CD4-positive, alpha-beta T cell treated with Interleukin-2 at 100 ng/mL for 4 hours (primary cell): Measurements from ENCODE around the gene SFT2D3.

ENCODE experiments used
- DNase-seq: peaks from one replicate; pipeline ENCODE4 v3.0.0-alpha.2; 2020; ENCODE audit warnings: low spot score

SFT2D3 gene

DNA sequence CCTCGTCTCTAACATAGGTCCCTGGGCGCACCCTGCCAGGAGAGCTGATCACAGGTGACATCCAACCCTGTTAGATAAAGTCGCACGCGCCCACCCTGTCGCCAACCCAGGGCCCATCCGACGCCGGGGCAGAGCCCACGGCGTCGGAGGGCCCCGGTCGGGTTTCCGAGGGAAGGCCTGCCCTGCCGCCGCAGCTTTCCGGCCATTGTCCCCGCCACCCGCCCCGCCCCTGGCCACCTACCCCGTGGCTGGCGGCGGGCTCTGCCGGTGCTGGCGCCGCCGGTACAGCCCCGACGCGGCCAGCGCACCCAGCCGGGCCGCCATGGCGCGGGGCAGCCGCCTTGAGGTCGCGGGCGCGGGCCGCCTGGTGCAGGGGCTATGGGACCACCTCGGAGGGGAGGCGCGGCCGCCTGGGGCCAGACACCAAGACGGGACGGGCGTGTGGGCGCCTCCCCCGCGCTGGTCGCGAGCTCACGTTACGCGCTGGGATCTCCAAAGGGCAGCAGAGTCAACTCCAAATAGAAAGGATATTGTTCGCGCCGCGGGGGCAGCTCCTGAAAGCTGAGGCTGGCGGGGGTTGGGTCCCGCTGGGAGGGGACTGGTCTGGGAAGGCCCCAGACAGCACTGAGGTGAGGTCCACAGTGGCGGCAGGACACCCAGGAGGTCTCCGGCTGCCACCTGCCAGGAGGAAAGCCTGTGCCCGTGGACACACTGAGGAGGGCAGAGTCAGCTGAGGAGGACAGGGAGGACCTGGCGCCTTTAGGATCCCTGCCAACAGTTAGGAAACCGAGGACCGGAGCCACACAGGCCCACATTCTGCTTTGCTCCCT is 37.0 kb upstream of the SFT2D3 start:
- no peak for DNase-seq

DNA sequence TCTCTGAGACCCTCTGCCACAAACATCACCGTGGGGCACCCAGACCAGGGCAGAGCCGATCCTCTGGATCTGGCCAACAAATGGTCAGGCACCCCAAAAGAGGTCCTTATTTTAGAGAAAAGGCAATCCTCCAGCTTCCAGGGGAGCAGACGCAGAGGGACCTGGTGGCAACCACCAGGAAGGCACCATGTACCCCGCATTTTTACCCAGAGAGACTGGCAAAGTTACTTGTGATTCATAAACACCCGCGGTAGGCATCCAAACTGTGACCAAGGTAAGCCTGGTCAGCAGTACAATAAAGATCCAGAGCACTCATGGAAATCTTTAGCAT is 36.4 kb upstream of the SFT2D3 start:
- DNase-seq, result no peak

DNA sequence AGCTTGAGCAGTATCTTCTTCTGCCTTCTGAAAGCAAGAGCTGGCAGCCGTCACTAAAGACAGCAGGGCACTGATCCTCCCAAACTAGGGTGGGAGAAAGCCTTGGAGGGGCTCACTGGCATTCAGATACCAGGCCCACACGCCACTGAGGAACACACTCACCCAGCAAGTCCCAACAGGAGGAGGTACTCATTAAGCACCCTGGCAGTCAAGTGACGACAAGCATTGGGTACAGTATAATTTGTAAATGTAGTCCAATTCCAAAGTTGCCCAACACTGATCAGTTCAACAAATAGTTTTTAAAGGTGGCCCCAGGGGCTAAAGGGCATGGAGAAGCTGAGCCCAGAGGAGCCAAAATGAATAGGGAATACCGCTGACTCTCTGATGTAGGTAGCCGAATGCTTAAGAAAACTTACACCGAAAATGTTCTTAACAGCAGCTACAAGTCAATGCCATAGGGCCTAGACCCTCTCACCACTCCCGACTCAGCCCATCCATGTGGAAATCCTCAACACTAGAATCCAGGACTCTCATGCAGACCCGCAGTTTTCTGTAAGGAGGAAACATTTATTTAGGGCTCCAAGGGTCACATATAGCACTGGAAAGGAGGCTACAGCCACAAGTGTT is 35.9 kb upstream of the SFT2D3 start:
- no peak for DNase-seq

DNA sequence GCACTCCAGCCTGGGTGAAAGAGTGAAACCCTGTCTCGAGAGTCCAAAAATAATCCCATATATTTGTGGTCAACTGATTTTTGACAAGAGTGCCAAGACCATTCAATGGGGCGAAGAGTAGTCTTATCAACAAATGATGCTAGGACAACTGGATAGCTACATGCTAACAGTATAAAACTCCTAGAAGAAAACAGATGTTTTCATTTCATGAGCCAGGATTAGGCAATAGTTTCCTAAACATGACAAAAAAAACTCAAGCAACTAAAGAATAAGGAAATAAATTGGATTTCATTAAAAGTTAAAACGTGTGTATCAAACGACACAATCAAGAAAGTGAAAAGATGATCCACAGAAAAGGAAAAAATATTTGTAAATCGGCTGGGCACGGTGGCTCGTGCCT is 32.2 kb upstream of the SFT2D3 start:
- no peak for DNase-seq

DNA sequence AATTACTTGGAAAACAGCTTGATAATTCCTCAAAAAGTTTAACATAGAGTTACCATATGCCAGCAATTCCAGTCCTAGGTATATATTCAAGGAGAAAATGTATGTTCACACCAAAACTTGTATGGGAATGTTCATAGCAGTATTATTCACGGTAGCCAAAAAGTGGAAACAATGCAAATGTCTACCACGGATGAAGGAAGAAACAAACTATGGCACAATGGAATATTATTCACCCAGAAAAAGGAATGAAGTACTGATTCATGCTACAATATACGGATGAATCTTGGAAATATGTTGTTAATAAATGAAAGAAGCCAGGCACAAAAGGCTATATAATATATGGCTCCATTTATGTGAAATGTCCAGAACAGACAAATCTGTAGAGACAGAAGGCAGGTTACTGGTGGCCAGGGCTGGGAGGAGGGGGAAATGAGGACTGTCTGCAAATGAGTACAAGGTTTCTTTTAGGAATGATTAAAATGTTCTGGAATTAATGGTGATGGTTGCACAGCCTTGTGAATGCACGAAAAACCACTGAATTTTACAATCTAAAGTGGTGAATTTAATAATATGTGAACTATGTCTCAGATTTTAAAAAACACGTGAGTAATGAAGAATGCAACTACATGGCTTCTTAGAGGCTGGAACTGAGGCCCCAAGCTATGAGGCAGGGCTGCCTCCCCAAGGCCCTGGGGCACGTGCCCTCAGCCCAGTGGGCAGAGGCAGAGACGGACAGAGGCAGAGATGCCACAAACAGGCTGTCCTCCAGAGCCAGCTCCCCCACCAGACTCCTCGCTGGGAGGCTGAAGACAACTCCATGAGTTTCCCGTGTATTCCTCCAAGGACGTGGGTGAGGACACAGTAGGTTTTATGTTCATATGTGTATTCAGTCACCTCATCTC is 31.0 kb upstream of the SFT2D3 start:
- DNase-seq, result no peak

DNA sequence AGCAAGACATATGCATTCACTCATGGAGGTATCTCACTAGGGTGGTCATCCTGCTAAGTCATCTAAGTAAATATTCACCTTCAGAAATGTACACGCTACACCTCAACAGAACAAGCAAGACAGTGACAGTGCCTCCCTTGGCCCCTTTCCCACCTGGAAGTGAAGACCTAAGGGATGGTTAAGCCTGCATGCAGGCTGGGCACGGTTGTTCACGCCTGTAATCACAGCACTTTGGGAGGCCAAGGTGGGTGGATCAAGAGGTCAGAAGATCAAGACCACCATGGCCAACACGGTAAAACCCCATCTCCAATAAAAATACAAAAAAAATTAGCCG is 30.4 kb upstream of the SFT2D3 start:
- no peak for DNase-seq

DNA sequence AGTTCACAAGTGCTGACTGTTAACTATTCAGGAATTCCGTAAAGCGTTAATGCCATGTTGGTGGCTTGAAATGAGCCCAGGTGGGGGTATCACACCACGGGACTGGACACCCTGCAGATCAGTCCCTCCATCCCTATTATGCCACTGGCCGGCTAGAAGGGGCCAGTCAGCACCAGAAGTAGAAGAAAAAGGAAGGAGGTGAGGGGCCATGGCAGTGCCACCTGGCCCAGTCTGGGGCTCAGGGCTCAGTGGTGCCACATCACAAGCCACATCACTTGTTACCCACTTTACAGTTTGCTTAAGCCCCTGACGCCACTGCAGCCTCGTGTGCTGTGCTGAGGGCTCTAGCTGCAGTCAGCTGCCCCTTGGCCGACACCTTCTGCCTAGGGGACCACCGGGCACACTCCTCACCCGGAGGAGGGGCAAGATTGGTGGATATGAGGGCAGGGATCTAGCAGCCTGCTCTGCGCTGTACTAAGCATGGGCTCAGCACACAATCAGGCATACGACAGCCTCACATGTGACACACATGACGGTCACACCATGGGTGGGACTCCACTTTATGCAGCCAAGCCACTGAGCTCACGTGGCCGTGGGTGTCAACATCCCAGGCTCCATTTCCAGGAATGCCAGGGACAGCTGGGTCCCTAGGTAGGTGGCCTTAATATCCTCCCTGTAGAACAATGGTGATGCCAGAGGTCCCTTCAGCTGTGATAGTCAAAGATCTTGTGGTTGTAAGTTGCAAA is 29.6 kb upstream of the SFT2D3 start:
- no peak for DNase-seq

DNA sequence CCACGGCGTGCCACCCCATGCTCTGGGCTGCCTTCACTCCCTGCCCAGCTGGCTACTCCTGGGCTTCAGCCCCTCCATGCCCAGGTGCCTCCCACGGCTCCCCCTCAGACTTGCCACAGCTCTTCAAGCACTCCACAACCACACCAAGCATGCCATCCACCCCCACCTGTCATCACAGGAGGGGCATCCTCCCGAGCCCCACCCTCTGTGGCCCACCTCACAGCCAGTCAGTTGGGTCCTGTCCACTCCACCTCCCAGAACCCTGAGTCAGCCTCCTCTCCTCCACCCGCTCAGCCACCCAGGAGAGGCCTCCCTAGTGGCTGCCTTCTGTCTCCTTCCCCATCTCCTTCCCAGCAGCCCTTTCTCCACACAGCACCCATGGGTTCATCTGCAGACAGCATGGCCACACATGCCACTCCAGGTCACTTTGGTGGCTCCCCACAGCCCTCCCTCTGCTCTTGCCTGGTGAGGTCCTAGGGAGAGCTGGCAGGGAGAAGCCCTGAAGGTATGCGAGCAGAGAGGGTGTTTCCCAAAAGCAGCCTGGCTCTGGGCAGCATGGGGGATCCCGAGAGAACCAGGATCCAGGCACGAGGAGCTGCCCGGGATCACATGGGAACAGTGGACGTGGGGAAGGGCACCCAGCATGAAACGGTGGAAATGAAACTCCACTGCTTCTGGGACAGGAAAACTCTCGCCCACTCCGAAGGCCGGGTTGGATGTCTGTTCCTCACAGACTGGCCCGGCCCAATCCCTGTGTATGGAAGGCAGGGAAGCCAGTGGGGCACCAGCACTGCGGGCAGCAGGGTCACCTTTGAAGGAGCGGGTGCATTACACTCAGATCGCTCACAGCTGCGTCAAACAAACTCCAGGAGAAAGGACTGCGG is 28.7 kb upstream of the SFT2D3 start:
- no peak for DNase-seq

DNA sequence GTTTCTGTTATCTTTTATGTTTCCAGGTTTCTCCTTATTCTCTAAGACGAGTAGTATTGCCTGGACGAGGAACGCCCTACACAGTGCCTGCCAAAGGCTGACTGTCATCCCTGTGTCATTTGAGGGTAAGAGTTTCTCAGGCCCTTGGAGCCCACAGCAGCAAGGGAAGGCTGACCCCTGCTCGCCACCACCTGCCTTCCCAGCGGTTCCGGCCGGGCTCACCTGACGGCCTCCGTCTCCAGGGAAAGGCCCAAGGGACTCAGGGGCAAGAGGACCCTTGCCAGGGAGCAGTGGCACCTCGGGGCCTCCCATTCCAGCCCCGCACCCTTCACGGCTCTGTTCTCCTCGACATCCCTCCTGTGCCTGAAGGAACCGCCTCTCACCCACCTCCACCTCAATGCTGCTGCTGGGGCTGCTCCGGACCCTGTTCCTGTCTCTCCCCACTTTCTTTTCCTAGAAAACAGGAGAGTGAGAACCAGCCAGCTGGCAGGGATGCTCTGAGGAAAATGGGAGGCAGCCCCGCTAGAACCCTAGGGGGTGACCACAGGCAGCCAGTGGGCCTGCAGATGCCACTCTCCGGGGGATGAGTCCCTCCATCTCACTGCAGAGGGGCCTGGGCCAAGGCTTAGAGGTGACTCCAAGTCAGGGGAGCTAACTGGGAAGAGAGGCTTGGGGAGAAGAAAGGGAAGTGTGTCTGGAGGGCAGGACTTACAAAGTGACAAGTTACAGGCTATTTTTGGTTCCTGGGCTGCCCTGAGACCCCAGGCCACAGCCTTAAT is 27.8 kb upstream of the SFT2D3 start:
- DNase-seq, result no peak

DNA sequence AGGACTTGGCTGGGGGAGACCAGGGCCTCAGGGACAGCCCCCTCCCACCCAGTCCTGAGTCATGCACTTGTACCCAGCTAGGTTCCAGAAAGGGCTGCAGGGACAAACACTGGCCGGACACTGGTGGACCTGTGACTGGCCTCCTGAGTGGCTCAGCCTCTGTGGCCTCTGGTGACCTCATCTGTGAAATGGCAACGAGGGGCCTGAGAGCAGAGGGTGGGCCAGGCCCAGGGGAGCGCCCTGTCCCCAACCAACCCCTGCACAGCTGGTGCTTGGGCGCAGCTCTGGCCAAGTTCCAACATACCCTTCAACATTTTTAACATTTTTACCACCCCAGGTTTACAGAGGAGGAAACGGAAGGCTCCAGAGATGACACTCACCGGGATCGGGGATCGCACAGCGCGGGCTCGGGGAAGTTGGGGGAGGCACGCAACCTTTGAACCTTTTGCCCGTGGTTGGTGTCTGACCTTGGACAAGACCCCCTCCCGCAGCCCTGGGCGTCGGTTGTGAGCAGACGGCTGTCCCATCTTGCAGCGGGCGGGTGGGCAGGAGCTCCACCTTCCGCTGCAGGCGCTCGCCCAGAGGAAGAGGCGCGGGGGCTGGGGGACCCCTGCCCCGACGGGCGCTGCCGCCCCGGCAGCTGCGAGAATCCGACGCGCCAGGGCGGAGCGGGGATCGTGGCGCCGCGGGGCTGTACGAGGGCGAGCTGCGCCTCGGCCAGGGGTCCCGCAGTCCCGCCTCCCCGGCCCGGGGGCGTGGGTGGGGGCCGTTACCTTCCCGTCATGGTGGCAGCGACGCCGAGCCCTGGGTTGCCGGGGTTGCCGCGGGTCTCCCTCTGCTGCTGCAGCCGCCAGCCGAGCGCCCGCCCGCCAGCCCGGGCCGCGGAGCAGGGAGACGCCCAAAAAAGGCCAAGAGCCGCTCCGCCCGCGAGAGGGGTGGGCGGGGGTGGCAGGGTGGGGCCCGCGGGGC is 26.8 kb upstream of the SFT2D3 start:
- DNase-seq, result no peak

DNA sequence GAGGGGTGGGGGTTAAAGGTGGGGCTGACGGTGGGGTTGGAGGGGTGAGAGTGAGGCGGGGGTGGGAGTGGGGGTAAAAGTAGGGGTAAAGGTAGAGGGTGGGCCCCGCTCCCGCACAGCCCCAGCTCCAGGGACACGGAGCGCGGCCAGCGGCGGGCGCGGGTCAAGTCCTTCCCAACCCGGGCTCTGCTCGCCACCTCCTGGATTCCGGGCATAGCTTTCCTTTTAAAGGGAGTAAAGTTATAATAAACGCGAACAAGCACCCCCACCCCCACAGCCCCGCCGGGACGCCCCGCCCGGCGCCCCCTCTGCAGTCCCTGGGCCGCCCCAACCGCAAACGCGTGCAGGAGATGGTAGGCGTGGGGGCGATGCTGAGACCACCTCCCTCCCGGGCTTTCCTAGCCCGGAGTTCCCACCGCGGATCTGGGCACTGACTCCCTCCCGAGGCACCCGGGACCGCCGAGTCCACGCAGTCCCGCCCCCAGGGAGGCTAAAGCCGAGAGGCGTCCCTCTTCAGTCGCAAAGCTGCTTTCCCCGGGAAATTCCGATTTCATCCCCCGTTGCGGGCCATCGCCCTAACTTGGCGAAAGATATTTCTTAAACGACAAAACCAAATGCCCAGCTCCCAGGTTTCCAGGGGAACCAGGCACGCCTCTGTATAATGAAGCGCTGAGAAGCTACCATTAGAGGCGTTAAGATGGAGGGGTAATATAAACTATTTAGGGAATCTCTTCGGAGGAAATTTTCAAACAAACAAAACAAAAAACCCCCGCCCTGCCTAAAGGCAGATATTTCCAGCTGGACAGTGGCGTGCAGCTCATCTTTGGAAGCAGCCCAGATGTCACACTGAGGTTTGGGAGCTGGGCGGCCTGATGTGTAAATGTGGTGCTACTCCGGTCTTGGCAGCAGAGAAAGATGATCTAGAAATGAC is 25.7 kb upstream of the SFT2D3 start, which contains the start of gene LIMS2:
LIMS2 (minus strand) TSS at position 200 of the 931 bp plus-strand sequence. CDS start 506 bp downstream, outside the sequence.
- no peak for DNase-seq

DNA sequence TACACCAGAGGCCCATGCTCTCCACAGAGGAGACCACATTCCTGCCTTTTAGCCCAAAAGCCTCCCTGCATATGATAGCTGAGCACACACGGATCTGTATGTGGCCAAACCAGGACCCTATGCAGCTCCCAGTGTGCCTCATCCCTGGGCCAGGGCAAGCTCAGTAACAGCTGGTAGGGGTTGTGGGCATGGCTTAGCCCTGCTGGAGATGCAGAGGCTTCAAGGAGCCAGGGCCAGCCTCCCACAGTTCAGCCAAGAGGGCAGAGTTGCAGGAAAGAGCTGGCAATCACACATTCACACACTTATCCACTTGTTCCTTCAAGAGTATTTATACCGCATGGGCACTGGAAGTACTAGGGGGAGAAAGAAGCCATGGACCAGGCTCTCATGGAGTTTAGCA is 24.4 kb upstream of the SFT2D3 start:
- no peak for DNase-seq

DNA sequence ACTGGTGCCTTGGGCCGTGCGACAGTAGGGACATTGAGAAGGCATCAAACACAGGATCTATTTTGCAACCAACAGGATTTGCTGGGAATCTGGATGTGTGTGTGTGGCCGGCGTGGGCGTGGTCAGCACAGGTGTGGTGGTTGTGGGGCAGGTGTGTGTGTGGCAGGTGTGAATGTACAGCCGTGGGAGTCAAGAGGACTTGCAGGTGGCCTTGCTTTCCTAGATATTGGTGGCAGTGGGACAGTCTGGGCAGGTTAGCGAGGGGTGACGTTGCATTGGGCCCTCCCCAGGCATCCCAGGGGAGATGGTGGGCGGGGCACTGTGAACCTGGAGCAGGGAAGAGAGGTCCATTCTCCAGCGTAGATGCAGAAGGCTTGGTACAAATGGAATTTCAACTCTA is 22.8 kb upstream of the SFT2D3 start:
- no peak for DNase-seq

DNA sequence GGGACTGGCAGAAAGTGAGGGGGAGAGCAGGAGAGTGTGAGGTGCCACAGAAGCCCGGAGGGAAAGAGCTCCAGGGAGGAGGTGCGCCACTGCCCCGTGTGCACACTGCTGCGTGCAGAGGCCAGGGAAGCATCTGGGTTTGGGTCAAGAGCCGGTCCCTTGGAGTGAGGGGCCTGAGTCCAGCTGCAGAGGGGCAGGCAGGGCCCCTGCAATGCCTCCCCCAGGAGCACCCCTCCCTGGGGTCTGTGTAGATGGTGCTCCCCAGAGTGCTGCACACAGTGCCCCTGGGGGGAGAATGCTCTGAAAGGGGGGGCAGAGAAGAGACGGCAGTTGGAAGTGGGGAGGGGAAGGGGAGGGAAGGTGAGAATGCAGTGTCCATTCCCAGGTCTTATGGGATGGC is 22.3 kb upstream of the SFT2D3 start:
- no peak for DNase-seq

DNA sequence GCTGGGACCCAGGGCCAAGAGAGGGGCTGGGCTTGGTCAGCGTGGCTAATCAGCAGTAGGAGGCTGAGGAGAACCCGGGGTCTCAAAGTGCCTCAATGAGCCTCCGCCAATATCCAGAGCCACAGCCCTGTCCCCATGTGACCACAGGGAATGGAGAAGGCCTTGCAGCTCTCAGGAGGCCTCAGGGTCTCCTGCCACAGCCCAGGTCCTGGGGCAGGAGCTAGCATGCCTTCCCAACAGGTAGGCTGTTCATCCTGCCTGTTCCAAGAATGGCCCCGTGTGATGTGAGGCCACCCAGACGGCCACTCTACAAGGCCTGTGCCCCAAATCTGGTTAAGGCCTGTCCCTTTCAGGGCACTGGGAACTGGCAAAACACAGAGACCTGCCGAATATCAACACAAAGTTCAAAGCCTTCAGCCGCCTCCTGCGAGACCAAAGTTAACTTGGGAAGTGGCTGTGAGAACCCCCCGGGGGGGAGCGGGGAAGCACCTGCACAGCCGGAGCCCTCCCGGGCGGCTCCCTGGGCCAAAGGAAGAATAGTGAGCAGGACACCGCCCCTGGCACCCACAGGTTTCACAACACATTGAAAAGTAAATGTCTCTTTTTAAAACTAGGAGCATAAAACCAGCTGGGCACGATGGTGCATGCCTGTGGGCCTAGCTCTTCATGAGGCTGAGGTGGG is 21.5 kb upstream of the SFT2D3 start:
- DNase-seq, result no peak

DNA sequence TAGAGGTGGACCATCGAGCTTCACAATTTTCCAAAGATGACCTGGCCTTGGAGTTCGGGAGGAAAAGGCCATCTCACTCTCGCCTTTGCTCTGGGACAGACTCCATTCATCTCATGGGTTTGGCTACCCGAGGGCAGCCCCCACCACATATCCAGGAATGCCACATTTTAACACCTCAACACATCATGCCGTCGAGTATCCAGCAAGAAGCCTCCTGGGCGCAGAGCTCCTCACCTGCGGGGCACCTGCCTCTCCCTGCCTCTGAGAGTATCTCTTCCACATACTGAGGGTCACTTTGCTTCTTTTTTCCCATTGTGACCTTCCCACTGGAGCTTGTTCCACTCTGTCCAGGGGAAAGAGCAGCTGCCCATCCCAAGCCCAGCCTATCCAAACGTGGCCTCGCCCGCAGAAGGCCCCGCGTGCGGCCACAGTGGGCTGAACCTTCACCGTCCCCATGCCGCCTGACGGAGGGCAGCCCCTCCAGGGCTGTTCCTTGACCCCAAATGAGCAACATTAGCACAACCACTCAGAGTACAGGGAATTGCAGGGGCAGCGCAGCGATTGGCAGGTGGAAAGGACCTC is 20.5 kb upstream of the SFT2D3 start:
- no peak for DNase-seq

DNA sequence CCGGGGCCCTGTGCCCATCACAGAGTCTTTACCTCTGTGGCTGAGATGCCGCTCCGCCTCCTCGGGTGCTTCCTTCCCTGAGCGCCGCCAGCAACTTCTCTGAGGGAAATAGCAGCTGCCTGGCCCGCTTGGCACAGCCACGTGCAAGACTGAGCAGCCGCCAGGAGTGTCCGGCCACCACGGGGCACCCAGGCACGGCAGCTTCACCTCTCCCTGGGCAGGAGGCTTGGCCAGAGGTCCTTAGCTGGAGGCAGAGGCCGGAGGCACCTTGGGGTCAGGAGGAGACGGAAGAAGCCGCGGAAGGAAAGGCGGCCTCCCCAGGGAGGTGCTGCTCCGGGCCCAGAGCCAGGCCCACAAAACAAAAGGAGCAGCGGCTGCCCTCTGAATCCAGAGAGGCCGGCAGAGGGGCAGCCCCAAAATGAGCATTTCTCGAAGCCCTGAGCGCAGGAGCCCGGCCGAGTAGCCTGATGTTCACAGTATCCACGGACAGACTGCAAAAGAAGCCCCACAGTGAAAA is 20.0 kb upstream of the SFT2D3 start:
- DNase-seq, result no peak
